A549 (cell line): ENCODE results near the gene WASF3. TPM values are rescaled to one million over a fixed set of nuclear protein-coding genes. Genes with fewer than 3 reads are reported as not detected.

Experiments used
- ATAC-seq, 2 experiments: fragments of 200-7000 bp in 1 of 2; fragments of >200 bp in 1 of 2; cut with Nextera tagmentation in 1 of 2; cut with Tn5 transposase in 1 of 2; 3 replicates each; pipeline versions ENCODE4 v1.8.0 to v1.9.1; 2018 to 2020; ENCODE audit warnings: mild to moderate bottlenecking in 1 of 2, moderate library complexity in 1 of 2
- CTCF ChIA-PET: fragments of 300-600 bp; sonication (Branson Sonifier 250); formaldehyde crosslinking; extraction: SDS; loops from one replicate; lab custom pipeline; 2021; ENCODE audit warnings: antibody characterized with exemption, inconsistent platforms; lab: Yijun Ruan, JAX
- POLR2A ChIA-PET: fragments of 350-600 bp; formaldehyde crosslinking; extraction: SDS; loops from one replicate; lab custom pipeline; 2021; ENCODE audit warnings: antibody characterized with exemption, inconsistent platforms; lab: Yijun Ruan, JAX
- DNase-seq, 2 experiments: peaks; one replicate each; pipeline versions ENCODE4 v3.0.0 to v3.0.0-alpha.2; 2011 to 2016; ENCODE audit warnings: low read depth in 1 of 2, low spot score in 1 of 2
- FAIRE-seq: peaks from 2 replicates; lab custom pipeline; 2011; peaks lifted over from hg19 to GRCh38; lab: Jason Lieb, UNC
- H3K27ac ChIP-seq, 2 experiments: fragments of >200 bp; sonication (Bioruptor Twin); formaldehyde crosslinking; 3 replicates each; pipeline ENCODE4 v1.5.1; 2016 to 2017
- H3K4me1 ChIP-seq: fragments of >200 bp; sonication (Bioruptor Twin); formaldehyde crosslinking; 3 replicates; pipeline ENCODE4 v1.6.1; 2016
- H3K4me2 ChIP-seq: fragments of >200 bp; sonication (Bioruptor Twin); formaldehyde crosslinking; 3 replicates; pipeline ENCODE4 v1.6.1; 2016
- H3K4me3 ChIP-seq: fragments of >200 bp; sonication (Bioruptor Twin); formaldehyde crosslinking; 3 replicates; pipeline ENCODE4 v1.5.1; 2016
- H3K9me3 ChIP-seq: fragments of >200 bp; sonication (Bioruptor Twin); formaldehyde crosslinking; 3 replicates; pipeline ENCODE4 v1.6.1; 2016
- CBX8 ChIP-seq: fragments of 200-600 bp; sonication (generic); IDR thresholded peaks from 2 replicates; pipeline ENCODE4 v1.6.1; 2016
- CEBPB ChIP-seq, 2 experiments: fragments of >200 bp in 1 of 2; sonication (Bioruptor Twin) in 1 of 2; formaldehyde crosslinking in 1 of 2; IDR thresholded peaks; 2 replicates each; pipeline ENCODE4 v1.6.1; 2012 to 2016
- CHD4 ChIP-seq: fragments of 200-600 bp; sonication (generic); IDR thresholded peaks from 2 replicates; pipeline ENCODE4 v1.6.1; 2016; ENCODE audit warnings: antibody characterized with exemption, mild to moderate bottlenecking, borderline replicate concordance
- EHMT2 ChIP-seq: fragments of 200-600 bp; sonication (generic); IDR thresholded peaks from 2 replicates; pipeline ENCODE4 v1.6.1; 2016; ENCODE audit warnings: antibody characterized with exemption, low read depth, mild to moderate bottlenecking, moderate library complexity
- GATA3 ChIP-seq: IDR thresholded peaks from 2 replicates; pipeline ENCODE4 v1.6.1; 2012; ENCODE audit warnings: borderline replicate concordance
- HDAC2 ChIP-seq: fragments of 200-600 bp; sonication (generic); IDR thresholded peaks from 2 replicates; pipeline ENCODE4 v1.6.1; 2016
- MAFK ChIP-seq: fragments of 450-650 bp; IDR thresholded peaks from 2 replicates; pipeline ENCODE4 v1.6.1; 2014; ENCODE audit not compliant: partially characterized antibody
- MYC ChIP-seq: IDR thresholded peaks from 2 replicates; pipeline ENCODE4 v1.6.1; 2012; ENCODE audit warnings: mild to moderate bottlenecking, inconsistent platforms, low read length, improper control_type of control experiment, borderline replicate concordance
- NFE2L2 ChIP-seq: fragments of 150-350 bp; conservative IDR thresholded peaks from 2 replicates; pipeline ENCODE4 v1.6.1; 2014; ENCODE audit warnings: low read length
- PHF8 ChIP-seq: fragments of 200-600 bp; sonication (generic); IDR thresholded peaks from 2 replicates; pipeline ENCODE4 v1.6.1; 2016; ENCODE audit warnings: low read depth, mild to moderate bottlenecking, antibody characterized with exemption, moderate library complexity, borderline replicate concordance
- SMC3 ChIP-seq: fragments of >200 bp; sonication (Bioruptor Twin); formaldehyde crosslinking; IDR thresholded peaks from 3 replicates; pipeline ENCODE4 v1.6.1; 2018; ENCODE audit warnings: inconsistent platforms
- ZC3H11A ChIP-seq: fragments of 450-650 bp; IDR thresholded peaks from 2 replicates; pipeline ENCODE4 v1.6.1; 2014; ENCODE audit warnings: antibody characterized with exemption, mild to moderate bottlenecking
- WGBS: methylation state at CpG from one replicate; pipeline ENCODE4 v1.1.6; 2017; ENCODE audit errors: missing lambda C conversion rate; 5-methylcytosine and 5-hydroxymethylcytosine counted together
- polyA plus RNA-seq, 4 experiments: library from polyadenylated mRNA; depleted of rRNA in 3 of 4; stranded (reverse); fragments of >200 nt; fragmentation: RNase III in 1 of 4; extraction: RNeasy Plus Mini Kit Qiagen cat#74134 plus additional on column Dnase treatment in 1 of 4; gene quantifications; 2 replicates in 3 of 4; 3 replicates in 1 of 4; pipeline ENCODE4 v1.2.3, GENCODE V29; 2011 to 2017
- TF ChIP-seq, protein P1 (sequence below): fragments of 250-450 bp; sonication (Bioruptor Pico); IDR thresholded peaks from 2 replicates; pipeline ENCODE4 v1.5.0; 2020; ENCODE audit warnings: low read depth, mild to moderate bottlenecking, moderate library complexity
- TF ChIP-seq, protein P2 (sequence below): fragments of 250-450 bp; sonication (Bioruptor Pico); IDR thresholded peaks from 2 replicates; pipeline ENCODE4 v1.5.0; 2021; ENCODE audit warnings: mild to moderate bottlenecking, moderate library complexity, borderline replicate concordance
- TF ChIP-seq, protein P3 (sequence below): fragments of >200 bp; sonication (Bioruptor Twin); formaldehyde crosslinking; IDR thresholded peaks from 3 replicates; pipeline ENCODE4 v1.5.1; 2016

The WASF3 gene
- polyA plus RNA-seq, 2 of the 4 experiments (the other 2 are of a cell fraction), result 0.09 to 0.56 TPM

- ChIA-PET POLR2A (no interaction called here), CTCF (interaction anchor here (0.8 kb wide), 1 partner anchor 26 kb away, joined by 3 read pairs; no protein-coding TSS in a partner anchor)
- WGBS, result 0% methylated on average over 3 of the region's 3 CpGs
- Histone ChIP-seq H3K9me3 (no peaks in the 10 kb centered on the region), H3K27ac (no peak overlapping the region), H3K4me2 (no peak overlapping the region), H3K4me3 (no peak overlapping the region), H3K4me1 (no peaks in the 10 kb centered on the region)
- TF ChIP-seq SMC3 (no peak), MAFK (peak; percentile 34)
- DNase-seq (no peak), ATAC-seq (no peak), FAIRE-seq (no peak)
These were observed 45.3 kb downstream of the WASF3 start for GRCh38 chr13:26602783-26603182.

DNA sequence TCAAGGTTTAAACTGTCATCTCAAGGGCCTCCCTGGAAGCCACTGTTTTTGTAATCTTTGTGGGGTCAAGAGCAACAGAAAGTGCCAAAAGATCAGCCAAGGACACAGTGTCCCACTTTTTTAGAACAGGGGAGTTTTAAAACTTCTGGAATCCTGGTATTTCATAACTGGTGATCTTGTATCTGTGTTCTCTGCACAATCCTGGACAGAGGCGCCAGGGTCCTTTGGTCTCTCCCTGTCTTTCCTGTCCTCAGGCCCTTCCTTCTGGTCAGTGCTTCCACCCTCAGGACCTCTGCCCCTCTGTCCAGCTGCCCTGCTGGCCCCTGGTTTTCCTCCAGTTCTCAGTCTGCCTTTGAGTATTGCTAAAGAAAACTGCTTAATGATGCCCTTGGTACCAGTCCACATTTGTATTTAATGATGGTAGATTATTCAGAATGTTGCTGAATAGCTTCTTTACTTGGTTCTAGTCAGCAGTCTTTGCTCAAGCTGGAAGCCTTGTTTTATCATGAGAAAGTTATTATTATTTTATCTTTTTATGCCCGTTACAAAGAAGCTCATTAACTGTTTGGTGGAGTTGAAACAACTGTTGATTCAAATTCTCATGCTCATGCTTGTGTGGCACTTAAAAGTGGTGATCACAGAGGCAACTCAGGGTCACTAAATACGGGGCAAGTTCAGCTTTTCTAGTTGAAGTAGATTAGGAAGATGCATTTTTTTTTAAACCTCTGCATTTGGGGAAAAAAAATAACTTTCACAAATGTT is 47.5 kb downstream of the WASF3 start:
- Histone ChIP-seq H3K9me3 (no peaks in the 10 kb centered on the region), H3K27ac (no peak overlapping the region), H3K4me2 (no peak overlapping the region), H3K4me1 (no peaks in the 10 kb centered on the region), H3K4me3 (no peak overlapping the region)
- TF ChIP-seq CHD4 (no peak), GATA3 (no peak), CEBPB (IDR thresholded peaks at IDR 0.05) (no peak), MYC (no peak), NFE2L2 (no peak)
- TF ChIP-seq, protein P1, sequence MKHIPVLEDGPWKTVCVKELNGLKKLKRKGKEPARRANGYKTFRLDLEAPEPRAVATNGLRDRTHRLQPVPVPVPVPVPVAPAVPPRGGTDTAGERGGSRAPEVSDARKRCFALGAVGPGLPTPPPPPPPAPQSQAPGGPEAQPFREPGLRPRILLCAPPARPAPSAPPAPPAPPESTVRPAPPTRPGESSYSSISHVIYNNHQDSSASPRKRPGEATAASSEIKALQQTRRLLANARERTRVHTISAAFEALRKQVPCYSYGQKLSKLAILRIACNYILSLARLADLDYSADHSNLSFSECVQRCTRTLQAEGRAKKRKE, result no peak
- TF ChIP-seq, protein P2, sequence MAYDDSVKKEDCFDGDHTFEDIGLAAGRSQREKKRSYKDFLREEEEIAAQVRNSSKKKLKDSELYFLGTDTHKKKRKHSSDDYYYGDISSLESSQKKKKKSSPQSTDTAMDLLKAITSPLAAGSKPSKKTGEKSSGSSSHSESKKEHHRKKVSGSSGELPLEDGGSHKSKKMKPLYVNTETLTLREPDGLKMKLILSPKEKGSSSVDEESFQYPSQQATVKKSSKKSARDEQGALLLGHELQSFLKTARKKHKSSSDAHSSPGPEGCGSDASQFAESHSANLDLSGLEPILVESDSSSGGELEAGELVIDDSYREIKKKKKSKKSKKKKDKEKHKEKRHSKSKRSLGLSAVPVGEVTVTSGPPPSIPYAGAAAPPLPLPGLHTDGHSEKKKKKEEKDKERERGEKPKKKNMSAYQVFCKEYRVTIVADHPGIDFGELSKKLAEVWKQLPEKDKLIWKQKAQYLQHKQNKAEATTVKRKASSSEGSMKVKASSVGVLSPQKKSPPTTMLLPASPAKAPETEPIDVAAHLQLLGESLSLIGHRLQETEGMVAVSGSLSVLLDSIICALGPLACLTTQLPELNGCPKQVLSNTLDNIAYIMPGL (CRISPR knock-in tag), result no peak
- WGBS, result 34% methylated on average over 3 of the region's 3 CpGs
- FAIRE-seq (no peak), ATAC-seq (no peak), DNase-seq (no peak)
- POLR2A ChIA-PET, result no interaction called here
- CTCF ChIA-PET, result interaction anchor here (1.8 kb wide), 2 partner anchors 94 to 420 kb away, joined by 8 read pairs; no protein-coding TSS in a partner anchor

GRCh38 chr13:26605845-26606244 is 48.4 kb downstream of the WASF3 start:
- ChIA-PET CTCF (interaction anchor here (1.8 kb wide), 2 partner anchors 93 to 421 kb away, joined by 8 read pairs; no protein-coding TSS in a partner anchor), POLR2A (interaction anchor here (0.7 kb wide), 1 partner anchor 109 kb away, joined by 3 read pairs; no protein-coding TSS in a partner anchor)
- ATAC-seq, result peak; percentile 78 to 79; a peak in 5 of 6 replicates
- Histone ChIP-seq H3K4me1 (no peaks in the 10 kb centered on the region), H3K27ac (no peak overlapping the region), H3K4me2 (no peak overlapping the region), H3K9me3 (no peaks in the 10 kb centered on the region), H3K4me3 (no peak overlapping the region)
- DNase-seq, result peak; percentile 3 to 19
- no peak for FAIRE-seq
- WGBS, result 10% methylated on average over 2 of the region's 2 CpGs
- TF ChIP-seq HDAC2, result no peak
- no peak for TF ChIP-seq ZC3H11A
- no peak for TF ChIP-seq CEBPB (IDR thresholded peaks at IDR 0.05)
- TF ChIP-seq, protein P3, sequence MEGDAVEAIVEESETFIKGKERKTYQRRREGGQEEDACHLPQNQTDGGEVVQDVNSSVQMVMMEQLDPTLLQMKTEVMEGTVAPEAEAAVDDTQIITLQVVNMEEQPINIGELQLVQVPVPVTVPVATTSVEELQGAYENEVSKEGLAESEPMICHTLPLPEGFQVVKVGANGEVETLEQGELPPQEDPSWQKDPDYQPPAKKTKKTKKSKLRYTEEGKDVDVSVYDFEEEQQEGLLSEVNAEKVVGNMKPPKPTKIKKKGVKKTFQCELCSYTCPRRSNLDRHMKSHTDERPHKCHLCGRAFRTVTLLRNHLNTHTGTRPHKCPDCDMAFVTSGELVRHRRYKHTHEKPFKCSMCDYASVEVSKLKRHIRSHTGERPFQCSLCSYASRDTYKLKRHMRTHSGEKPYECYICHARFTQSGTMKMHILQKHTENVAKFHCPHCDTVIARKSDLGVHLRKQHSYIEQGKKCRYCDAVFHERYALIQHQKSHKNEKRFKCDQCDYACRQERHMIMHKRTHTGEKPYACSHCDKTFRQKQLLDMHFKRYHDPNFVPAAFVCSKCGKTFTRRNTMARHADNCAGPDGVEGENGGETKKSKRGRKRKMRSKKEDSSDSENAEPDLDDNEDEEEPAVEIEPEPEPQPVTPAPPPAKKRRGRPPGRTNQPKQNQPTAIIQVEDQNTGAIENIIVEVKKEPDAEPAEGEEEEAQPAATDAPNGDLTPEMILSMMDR, result no peak

DNA sequence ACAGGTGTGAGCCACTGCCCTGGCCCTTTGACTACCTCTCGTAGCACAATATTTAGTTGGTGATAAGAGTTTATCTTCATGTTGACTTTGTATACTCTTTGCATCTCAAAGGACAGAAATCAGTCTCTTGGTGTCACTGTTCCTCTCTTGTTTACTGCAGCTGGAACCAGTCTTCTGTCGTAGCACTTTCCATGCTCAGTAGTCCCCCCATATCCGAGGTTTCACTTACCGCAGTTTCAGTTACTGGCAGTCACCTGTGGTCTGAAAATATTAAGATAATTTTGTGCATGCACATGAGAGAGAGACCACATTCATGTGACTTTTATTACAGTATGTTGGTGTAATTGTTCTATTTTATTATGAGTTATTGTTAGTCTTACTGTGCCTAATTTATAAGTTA is 49.1 kb downstream of the WASF3 start:
- ATAC-seq, result no peak
- POLR2A ChIA-PET, result interaction anchor here (0.7 kb wide), 1 partner anchor 110 kb away, joined by 3 read pairs; no protein-coding TSS in a partner anchor

More for the DNA sequence above, 49.1 kb downstream of the WASF3 start:
- Histone ChIP-seq H3K9me3 (no peaks in the 10 kb centered on the region), H3K4me1 (no peaks in the 10 kb centered on the region), H3K4me3 (no peak overlapping the region), H3K27ac (no peak overlapping the region), H3K4me2 (no peak overlapping the region)
- CTCF ChIA-PET, result interaction anchor here (1.8 kb wide), 2 partner anchors 92 to 422 kb away, joined by 8 read pairs; no protein-coding TSS in a partner anchor
- TF ChIP-seq PHF8 (no peak), ZC3H11A (no peak), EHMT2 (no peak), CBX8 (no peak)
- 34% methylated on average over 4 of the region's 4 CpGs for WGBS
- no peak for DNase-seq
- FAIRE-seq, result no peak
